Endothelial cell of hepatic sinusoid (primary cell): ENCODE measurements around the gene WT1.
"Not testable (repeated sequence)": the region's sequence is repeated elsewhere in the genome, so short reads cannot be mapped to it uniquely, and the experiment has no call there.

ENCODE experiments used
- in situ Hi-C: cut with HindIII; loops from 2 replicates; pipeline ENCODE4 v1.10.0; 2017; ENCODE audit warnings: low sequenced_read_pairs

Gene WT1

DNA sequence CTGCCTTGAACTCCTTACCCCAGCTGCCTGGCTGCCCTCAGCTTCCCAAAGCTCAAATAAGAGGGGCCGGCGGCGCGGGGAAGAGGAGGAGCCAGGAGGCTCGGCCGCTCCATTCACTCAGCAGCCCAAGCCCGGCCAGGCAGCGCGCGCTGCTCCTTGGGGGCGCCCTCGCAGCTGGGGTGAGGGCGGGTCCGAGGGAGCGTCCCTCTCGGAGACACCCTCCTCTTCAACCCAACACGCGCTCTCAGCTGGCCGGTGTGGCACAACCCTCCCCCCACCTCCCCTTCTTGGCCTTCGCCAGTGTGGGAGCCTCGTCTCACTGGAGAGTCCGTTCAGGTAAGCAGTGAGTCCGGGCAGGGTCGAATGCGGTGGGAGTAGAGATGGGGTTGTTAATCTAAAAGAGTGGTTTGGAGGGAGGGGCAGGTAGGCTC is at the start of gene WT1:
WT1 (minus strand) TSS at position 29 of the 431 bp plus-strand sequence.
- in situ Hi-C loops: loop anchor here (5.0 kb wide), 1 partner anchor 48 kb away; no protein-coding TSS in a partner anchor

DNA sequence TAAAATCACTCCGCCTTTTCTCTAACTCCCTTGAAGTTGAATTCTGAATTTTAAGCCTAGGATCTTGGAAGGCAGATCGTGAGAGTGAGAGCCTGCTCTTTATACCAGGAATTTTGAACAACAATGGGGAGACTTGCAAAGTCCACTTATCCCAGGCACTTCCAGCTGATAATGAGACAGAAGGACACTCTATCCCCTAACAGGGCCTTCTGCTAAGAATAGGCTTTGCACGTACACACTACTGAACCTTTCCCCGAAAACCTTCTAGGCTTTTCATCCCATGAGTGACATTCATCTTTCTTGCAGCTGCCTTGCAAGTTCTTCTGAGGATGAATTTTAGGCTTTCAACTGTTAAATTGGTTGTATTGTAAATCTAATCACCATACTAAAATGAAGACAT is 44.0 kb upstream of the WT1 start:
- in situ Hi-C loops: no loop called here

DNA sequence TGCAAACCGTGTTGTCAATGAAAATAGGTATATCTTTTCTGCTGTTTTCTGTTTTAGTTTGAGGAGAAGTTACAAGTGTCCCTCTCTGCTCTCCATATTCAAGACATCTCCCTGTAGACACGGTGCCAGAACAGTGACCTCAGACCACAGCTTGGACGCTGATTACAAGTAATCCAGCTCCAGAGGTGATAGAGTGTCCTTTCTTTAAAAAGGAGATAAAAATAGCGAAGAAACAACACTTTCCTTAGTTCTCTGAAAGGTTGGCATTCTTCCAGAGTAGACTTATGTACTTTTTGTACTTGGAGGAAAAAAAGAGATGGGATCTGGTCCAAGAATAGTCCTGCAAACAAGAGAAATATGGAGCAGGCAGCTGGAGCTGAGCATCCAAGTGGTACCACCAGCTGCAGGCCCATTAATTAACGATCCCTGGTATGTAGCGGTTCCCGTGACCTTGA is 43.0 kb upstream of the WT1 start:
- in situ Hi-C loops: no loop called here

DNA sequence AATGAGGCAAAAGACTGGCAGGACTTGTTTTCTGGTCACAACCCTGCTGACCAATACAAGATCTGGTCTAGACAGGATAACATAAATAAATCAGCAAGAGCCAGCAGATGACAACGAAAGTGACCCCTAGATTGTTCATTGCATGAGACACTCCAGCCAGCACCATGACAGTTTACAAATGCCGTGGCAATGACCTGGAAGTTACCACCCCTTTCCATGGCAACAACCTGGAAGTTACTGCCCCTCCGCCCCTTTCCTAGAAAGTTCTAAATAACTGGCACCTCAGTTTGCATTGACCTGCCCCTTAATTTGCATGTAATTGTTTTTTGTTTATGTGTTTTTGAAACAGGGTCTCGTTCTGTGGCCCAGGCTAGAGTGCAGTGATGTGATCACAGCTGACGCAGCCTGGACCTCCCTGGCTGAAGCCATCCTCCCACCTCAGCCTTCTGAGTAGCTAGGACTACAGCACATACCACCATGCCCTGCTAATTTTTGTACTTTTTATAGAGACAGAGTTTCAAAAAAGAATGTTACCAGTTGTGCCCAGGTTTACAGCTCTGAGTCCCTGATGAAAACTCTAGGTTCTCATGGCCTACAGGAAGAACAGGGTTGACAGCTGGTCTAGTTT is 38.1 kb upstream of the WT1 start:
- in situ Hi-C loops: no loop called here

DNA sequence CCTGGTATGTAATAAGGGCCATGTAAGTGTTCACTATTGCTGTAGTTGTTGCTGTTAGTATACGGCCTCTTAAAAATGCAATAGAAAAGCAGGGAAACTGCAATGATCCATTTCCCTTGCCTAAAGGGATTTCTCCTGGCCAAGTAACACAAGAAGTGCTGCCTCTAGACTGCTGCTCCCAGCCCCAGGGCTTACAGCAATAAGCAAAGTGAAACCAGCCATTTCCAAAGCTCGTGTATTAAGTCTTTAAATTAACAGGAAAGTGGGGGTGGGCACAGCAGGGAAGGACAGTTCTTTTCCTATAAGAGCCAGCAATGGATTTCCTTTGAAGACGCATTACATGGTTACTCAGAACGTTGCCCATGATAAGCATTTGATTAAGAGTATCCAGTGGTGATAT is 36.9 kb upstream of the WT1 start:
- in situ Hi-C loops: no loop called here

DNA sequence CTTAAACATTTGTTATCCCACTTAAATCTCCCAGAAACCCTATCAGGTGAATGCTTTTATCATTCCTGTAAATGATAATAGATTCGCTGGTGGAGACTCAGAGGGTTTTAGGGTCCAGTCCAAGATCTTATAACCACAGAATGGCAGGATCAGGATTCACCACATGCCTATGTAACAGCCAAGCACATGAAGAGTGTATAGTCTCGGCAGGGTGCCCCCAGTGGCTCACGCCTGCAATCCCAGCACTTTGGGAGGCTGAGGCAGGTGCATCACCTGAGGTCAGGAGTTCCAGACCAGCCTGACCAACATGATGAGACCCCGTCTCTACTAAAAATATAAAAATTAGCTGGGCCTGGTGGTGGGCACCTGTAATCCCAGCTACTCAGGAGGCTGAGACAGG is 36.2 kb upstream of the WT1 start:
- in situ Hi-C loops: not testable (repeated sequence)

DNA sequence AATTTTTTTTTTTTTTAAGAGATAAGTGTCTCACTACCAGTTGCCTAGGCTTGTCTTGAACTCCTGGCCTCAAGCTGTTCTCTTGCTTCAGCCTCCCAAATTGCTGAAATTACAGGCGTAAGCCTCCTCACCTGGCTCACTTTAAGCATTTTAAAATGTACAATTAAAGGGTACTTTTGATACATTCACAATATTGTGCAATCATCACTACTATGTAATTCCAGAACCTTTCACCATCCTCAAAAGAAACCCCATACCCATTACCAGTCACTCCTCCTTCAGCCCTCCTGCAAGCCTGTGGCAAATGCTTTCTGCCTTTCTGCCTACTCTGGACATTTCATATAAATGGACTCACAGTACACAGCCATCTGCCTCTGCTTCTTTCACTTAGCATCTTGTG is 34.5 kb upstream of the WT1 start:
- in situ Hi-C loops: no loop called here

DNA sequence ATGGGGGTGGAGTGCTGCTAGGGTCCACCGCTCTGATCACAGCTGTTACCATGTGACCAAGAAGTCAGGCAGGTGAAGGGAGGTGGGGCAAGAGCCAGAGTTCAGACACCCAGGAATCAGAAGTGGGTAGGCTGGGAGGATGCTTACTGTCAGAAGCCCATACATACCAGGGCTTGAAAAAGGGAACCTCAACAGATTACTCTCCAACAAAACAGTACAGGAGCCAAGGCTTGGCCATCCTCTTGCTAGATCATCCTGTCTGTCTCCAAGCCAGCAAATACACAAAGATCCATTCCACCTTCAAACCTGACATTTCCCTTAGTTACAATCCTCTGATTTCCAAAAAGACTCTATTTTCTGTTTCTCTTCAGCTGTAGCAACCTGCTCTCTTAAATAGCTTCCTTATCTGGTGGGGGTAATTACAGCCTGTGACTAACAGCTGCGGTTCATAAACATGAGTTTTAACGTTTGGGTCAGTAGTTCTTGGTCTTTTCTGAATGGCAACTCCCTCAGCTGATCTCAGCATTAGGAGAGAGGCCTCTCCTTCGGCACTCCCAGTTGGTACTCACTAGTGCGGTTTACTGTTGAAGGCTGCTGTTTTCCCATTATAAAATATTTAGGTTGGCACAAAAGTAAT is 31.1 kb upstream of the WT1 start:
- in situ Hi-C loops: no loop called here

DNA sequence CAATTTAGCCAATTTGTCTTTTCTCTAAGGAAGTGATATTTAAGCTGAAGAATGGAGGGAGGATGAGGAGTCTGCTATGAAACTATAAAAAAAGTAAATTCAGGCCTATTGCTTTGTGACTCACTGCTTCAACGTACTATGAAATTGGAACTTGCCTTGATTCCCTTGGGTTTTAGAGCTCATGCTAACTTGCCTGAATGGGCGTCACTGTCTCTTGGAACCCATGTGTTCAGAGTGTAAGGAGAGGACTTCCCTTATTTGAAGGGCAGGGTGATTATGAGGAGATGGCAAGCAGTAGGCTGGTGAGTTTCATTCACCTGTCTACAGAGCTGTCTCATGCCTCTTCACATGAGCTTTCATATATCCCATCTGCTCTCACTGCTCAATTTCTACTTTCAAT is 28.7 kb upstream of the WT1 start:
- in situ Hi-C loops: no loop called here

DNA sequence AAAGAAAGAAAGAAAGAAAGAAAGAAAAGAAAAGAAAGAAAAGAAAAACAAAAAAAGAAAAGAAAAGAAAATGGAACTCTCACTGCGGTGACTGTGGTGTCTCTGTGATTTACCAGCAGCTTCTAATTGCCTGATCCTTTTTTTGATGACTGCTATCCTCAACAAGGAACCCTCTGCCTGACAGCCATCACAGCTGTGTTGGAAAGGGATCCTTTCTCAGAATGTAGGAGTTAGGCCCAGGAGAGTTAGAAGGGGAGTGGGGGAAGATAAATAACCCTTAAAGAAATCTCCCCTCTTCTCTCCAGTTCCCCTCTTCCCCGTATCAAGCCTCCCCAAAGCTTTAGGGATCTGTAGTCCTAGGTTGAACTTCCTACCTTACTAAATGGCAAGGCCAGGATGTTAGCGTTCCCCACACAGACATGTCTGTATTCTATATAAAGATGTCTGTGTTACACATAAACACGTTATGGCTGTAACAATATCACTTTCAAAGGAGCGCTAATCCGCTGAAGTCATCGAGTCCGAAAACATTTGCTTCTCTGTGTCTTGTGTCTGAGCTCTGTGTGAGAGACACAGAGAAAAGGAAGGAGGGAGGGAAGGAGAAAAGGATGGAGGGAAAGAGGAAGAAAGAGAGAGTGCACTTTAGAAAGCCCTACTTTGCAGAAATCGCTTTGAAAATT is 26.8 kb upstream of the WT1 start:
- in situ Hi-C loops: no loop called here

DNA sequence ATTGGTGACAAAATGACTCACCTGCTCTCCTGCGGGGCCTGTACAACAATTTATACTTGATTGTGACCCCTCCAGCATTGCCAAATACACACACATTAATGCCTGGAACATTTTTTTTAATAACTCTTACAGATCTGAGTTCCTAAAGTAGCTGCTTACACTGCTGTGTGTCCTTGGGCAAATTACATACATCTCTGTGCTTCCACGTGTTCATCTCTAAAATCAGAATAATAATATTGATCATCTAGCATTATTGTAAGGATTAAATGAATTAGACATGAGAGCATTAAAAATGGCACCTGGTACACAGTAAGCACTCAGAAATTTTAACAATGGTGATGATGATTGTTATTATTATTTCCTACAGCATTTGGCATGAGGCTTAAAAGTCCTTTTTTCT is 21.5 kb upstream of the WT1 start:
- in situ Hi-C loops: no loop called here

DNA sequence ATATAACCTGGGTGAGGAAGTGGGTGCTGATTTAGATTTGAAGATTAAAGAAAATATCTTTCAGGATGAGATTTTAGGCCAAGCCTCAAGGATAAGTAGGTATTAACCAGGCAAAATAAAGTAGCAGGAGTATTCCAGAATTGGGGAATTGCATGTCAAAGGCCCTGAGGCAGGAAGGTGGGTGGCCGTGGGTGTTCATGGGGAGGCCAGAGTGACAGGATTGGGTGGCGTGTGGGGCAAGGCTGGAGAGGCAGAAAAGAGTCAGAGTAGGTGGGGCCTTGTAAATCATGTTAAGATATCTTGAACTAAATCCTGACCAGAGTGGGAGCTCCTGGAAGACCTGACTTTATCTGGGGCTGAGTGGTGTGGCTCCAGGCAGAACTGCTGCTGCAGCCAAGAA is 19.7 kb upstream of the WT1 start:
- in situ Hi-C loops: no loop called here

DNA sequence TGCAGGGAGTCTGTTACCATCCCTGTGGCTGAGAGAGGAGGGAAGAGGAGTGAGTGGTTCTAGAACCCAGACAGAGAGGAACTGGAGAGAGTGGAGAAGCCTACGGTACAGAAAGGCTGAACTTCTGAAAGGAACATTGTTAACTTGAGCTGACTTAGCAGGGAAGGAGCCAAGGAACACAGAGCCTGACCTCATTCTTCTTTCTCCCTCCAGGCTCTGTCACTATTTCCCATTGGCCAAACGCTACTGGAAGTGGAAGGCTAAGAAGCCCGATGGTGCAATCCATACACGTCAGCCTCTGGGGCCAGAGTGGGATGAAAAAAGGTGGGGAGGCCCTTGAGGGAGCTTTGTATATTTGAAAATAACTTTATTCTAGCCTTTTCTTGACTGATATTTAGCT is 16.5 kb upstream of the WT1 start:
- in situ Hi-C loops: no loop called here

DNA sequence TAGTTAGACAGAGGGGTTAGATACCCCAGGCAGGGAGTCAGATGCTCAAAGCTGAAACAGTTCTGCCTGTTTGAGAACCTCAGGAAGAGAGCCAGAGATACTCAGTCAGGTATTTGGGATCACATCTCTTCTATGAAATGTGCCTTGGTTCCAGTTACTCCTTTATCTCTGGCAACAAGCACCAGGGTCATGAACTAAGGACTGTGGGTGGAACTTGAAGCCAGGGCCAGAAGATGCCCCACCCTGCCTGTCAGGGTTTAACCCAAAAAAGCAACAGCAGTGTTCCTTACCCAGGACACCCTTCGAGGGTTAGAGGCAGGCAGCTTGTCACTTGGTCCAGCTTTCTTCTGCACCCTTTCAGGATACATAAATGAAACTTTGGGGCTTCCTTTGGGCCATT is 15.0 kb upstream of the WT1 start:
- in situ Hi-C loops: no loop called here

DNA sequence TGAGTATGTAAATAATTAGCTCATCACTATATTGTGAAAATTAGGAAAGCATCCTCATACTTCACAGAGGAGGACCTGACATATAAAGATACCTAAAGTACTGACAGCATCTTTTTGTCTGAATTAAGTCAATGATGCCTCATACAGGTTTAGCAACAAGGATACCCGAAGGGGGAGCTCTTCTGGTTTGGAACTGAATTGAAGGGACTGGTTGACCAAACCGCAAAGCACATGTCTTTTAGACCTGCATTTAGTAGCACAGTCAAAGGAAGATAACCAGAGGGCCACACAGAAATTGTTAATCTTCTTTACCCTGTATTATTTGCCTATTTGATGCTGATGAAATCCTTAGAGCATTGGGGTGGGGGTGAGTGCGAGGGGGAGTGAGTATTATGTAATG is 12.9 kb upstream of the WT1 start:
- in situ Hi-C loops: no loop called here

DNA sequence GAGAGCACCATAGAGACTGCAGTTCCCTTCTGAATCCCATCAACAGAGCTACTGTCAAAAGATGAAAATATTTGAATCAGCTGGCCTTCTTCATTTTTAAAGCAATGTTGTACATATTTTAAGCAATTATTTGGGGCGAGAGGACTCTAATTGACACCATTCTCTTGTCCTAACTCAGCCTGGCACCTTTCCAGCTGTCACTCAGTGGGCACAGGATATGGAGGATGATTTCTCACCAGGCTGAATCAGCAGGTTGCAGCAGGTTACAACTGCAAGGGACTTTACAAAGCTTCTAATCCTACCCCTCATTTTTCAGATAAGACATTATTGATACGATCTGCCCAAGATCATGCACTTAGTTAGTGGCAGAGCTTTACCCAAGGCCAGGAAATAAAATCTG is 11.9 kb upstream of the WT1 start:
- in situ Hi-C loops: no loop called here

DNA sequence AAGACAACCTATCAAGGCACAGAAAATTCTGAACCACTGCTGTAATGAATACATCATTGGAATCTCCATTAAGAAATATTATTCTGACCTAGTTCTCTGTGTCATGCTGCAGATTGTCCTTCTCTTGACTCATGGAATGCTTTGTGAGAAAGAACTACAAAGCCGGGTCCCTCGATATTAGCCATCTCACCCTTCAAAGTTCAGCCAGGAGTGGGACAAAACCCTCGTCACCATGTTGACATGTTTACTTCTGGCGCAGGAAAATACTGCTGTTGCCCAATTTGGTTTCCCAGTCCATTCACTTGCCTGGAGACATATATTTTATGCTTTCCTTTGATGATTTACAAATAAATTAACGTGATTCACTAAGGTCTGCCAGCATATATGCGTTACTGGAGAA is 10.9 kb upstream of the WT1 start:
- in situ Hi-C loops: no loop called here

DNA sequence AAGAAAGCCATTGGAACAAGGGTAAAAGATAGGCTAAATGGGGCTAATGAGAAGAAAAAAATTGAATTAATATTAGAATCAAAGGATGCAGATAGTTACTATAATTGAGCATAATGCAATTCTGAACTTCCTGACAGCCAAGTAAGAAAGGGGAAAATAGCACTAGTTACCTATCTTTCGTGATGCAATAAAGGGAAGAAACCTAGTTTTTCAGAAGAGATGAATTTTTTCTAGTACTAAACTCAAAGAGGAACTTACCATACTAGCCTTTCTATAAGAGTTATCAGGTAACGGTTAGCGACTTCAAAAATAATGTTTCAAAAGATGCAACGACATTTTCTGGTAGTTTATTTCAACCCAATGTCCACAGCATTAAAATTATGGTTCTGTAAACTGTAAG is 8.8 kb upstream of the WT1 start:
- in situ Hi-C loops: no loop called here

DNA sequence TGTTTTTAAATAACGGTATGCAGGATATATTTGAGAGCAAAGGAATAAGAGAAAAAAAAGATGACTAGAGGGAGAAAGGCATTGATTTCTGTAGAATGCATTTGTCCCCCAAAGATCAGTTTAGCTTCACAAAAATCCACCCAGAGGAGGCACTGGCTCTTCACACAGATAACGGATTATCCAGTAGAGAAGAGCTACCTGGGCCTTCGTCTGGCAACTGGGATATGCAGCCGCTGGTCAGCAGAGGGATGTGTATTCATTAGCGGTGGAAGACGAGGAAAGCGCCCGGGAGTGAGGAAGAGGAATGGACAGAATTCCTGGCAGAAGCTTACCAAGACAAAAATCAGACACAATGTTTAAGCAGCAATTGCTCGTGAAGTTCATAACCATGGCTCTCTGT is 5.6 kb upstream of the WT1 start:
- in situ Hi-C loops: no loop called here

DNA sequence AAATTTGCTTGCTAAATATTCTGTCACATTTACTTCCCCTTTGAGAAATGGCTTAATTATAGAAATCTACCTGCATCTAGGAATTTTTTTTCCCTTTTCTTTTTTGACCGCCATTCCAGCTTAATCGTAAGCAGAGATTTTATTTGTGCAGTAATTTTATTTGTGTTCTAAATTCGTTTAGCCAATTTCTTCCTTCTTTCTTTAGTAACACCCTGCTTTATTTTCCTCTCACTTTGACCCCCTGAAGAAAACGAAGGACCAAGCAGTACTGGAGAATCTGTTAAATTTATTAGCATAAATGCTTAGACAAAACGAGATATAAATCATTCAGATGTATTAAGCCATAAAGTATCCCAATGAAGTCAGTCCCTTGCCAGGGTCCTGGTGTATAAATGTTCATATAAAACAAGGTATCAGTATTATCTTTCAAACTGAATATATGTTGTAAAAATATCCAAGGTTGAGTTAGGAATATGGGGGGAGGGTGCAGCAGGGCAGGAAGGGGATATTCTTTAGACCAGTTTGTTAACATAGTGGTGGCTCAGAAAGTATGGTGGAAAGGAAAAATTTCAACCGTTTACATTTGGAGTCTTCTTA is 5.1 kb upstream of the WT1 start:
- in situ Hi-C loops: no loop called here

DNA sequence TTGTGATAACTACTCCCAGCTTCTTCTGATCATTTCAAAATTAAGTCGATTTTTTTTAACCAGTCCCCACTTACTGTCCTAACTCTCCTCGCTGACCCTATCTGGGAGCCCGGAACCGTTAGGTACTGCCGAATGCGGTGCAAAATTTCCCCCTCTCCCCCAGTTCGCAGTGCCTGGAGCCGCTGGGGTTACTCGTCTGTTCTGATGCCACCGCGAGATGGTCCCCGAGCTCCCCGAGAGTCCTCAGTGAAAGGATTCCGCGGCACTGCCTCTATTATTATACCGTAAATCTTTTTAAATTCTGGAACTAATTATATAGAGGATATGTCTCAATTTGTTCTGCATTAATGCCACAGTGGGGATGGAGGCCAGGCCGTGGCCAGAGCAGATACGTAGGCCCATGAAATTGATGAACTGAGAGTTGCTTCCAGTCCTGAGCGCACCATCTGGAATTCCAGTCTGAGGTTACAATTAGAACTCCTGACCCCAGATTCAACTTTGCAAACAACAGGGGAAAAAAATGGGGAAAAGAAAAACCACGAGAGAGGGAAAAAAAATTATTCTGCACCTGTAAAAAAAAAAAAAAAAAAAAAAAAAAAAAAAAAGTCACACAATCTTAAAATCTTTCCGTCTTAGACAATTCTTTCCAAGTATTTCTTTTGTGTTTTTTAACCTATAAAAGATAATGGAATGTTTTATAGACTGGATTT is 4.3 kb upstream of the WT1 start:
- in situ Hi-C loops: loop anchor here (5.0 kb wide), 1 partner anchor 52 kb away; no protein-coding TSS in a partner anchor
